Fibroblast of lung (primary cell): ENCODE measurements around the gene USH2A. TPM values are rescaled to one million over a fixed set of nuclear protein-coding genes. Genes with fewer than 3 reads are reported as not detected.
A peak's percentile ranks its signal among the peaks of the same experiment; 100 is the strongest.

Experiments
- DNase-seq, 2 donors: peaks; one replicate each; pipeline versions ENCODE4 v3.0.0 to v3.0.0-alpha.2; 2010; ENCODE audit warnings: low read depth in 2 of 2
- H2AFZ ChIP-seq: 2 replicates; pipeline ENCODE4 v1.5.1; 2012; ENCODE audit warnings: low read length, control low read depth, inconsistent platforms
- H3K27ac ChIP-seq: 2 replicates; pipeline ENCODE4 v1.5.1; 2011; ENCODE audit warnings: low read length, control low read depth; ENCODE audit not compliant: insufficient read depth
- H3K27me3 ChIP-seq: 2 replicates; pipeline ENCODE4 v1.5.1; 2011; ENCODE audit warnings: mild to moderate bottlenecking, low read length; ENCODE audit not compliant: control insufficient read depth, insufficient read depth
- H3K36me3 ChIP-seq: 2 replicates; pipeline ENCODE4 v1.5.1; 2011; ENCODE audit warnings: low read length; ENCODE audit not compliant: control insufficient read depth, insufficient read depth
- H3K4me1 ChIP-seq: 2 replicates; pipeline ENCODE4 v1.5.1; 2011; ENCODE audit warnings: low read length; ENCODE audit not compliant: control insufficient read depth, insufficient read depth; ENCODE audit errors: extremely low read depth
- H3K4me2 ChIP-seq: 2 replicates; pipeline ENCODE4 v1.5.1; 2011; ENCODE audit warnings: low read length, control low read depth; ENCODE audit not compliant: insufficient read depth; ENCODE audit errors: extremely low read depth
- H3K4me3 ChIP-seq, 4 experiments: fragments of 200-600 bp in 1 of 4; sonication (generic) in 1 of 4; replicated peaks in 1 of 4; 2 replicates each; pipeline ENCODE4 v1.5.1; 2011 to 2016; ENCODE audit warnings: low read length in 4 of 4, low read depth in 3 of 4, mild to moderate bottlenecking in 3 of 4, control low read depth in 2 of 4, inconsistent platforms in 1 of 4, mixed read lengths in 1 of 4; ENCODE audit not compliant: insufficient read depth in 1 of 4; ENCODE audit errors: control extremely low read depth in 1 of 4
- H3K79me2 ChIP-seq: 2 replicates; pipeline ENCODE4 v1.5.1; 2012; ENCODE audit warnings: mild to moderate bottlenecking, low read length, inconsistent platforms; ENCODE audit not compliant: control insufficient read depth, insufficient read depth
- H3K9ac ChIP-seq: 2 replicates; pipeline ENCODE4 v1.5.1; 2011; ENCODE audit warnings: mild to moderate bottlenecking, low read length, control low read depth; ENCODE audit not compliant: insufficient read depth
- H3K9me3 ChIP-seq: 2 replicates; pipeline ENCODE4 v1.5.1; 2012; ENCODE audit warnings: low read depth, low read length; ENCODE audit not compliant: control insufficient read depth, insufficient read depth
- H4K20me1 ChIP-seq: 2 replicates; pipeline ENCODE4 v1.5.1; 2011; ENCODE audit warnings: low read length; ENCODE audit not compliant: control insufficient read depth, insufficient read depth; ENCODE audit errors: extremely low read depth
- CTCF ChIP-seq, 2 donors: IDR thresholded peaks in 1 of 2; conservative IDR thresholded peaks in 1 of 2; 1 replicate in 1 of 2; 2 replicates in 1 of 2; pipeline ENCODE4 v1.5.1; 2011 to 2012; ENCODE audit warnings: low read length in 2 of 2, control low read depth in 1 of 2, inconsistent platforms in 1 of 2, low read depth in 1 of 2, mild to moderate bottlenecking in 1 of 2
- EZH2 ChIP-seq: IDR thresholded peaks from 2 replicates; pipeline ENCODE4 v1.5.1; 2012; ENCODE audit warnings: low read length, control low read depth, mild to moderate bottlenecking; ENCODE audit errors: missing control alignments
- polyA plus RNA-seq, 2 donors: library from polyadenylated mRNA; depleted of rRNA in 1 of 2; stranded (reverse) in 1 of 2; unstranded in 1 of 2; fragments of >200 nt; gene quantifications; 2 replicates each; pipeline ENCODE4 v1.2.1, GENCODE V29; 2011 to 2012; ENCODE audit warnings: missing spikeins in 1 of 2
- total RNA-seq: library from RNA; depleted of rRNA; stranded (reverse); fragments of >200 nt; gene quantifications from 2 replicates; pipeline ENCODE4 v1.2.1, GENCODE V29; 2014

The USH2A gene
- total and polyA plus RNA-seq, 2 donors (not counting 1 experiment from before 2014, with no cell fraction given), result under 0.01 to 0.01 TPM

- Histone ChIP-seq H3K4me3 (no peak overlapping the region), H3K4me2 (no peak overlapping the region), H3K36me3 (no peaks in the 10 kb centered on the region), H3K79me2 (no peaks in the 10 kb centered on the region), H3K9me3 (no peaks in the 10 kb centered on the region), H3K27ac (no peak overlapping the region), H3K27me3 (no peaks in the 10 kb centered on the region), H3K9ac (no peak overlapping the region), H3K4me1 (no peaks in the 10 kb centered on the region), H2AFZ (no peak overlapping the region), H4K20me1 (no peaks in the 10 kb centered on the region)
- peak; percentile 59 to 85 for DNase-seq
- TF ChIP-seq CTCF (conservative IDR thresholded peaks at IDR 0.05 in 1 of 2, IDR thresholded peaks at IDR 0.05 in 1 of 2; ENCODE audit: low read depth in 1 of 2, low read length in 2 of 2), result no peak
- TF ChIP-seq EZH2, result no peak
Measured at GRCh38 chr1:215749414-215749813, 673.8 kb downstream of the USH2A start.

- Histone ChIP-seq H2AFZ (no peak overlapping the region), H3K4me2 (no peak overlapping the region), H3K4me1 (no peaks in the 10 kb centered on the region), H3K9me3 (no peaks in the 10 kb centered on the region), H3K9ac (no peak overlapping the region), H3K27ac (no peak overlapping the region), H3K36me3 (no peaks in the 10 kb centered on the region), H3K79me2 (no peaks in the 10 kb centered on the region), H3K4me3 (no peak overlapping the region), H3K27me3 (no peaks in the 10 kb centered on the region), H4K20me1 (no peaks in the 10 kb centered on the region)
- TF ChIP-seq EZH2 (no peak), CTCF (conservative IDR thresholded peaks at IDR 0.05 in 1 of 2, IDR thresholded peaks at IDR 0.05 in 1 of 2; ENCODE audit: low read depth in 1 of 2, low read length in 2 of 2) (no peak)
- DNase-seq, result peak in 1 of 2 donors; percentile 1
Measured at GRCh38 chr1:215748431-215748830, 674.8 kb downstream of the USH2A start.

- H2AFZ ChIP-seq, result no peak overlapping the region
- H3K4me2 ChIP-seq, result no peak overlapping the region
- H3K36me3 ChIP-seq, result no peaks in the 10 kb centered on the region
- H3K27ac ChIP-seq, result no peak overlapping the region
- TF ChIP-seq CTCF (conservative IDR thresholded peaks at IDR 0.05 in 1 of 2, IDR thresholded peaks at IDR 0.05 in 1 of 2; ENCODE audit: low read depth in 1 of 2, low read length in 2 of 2) (no peak), EZH2 (no peak)
- no peaks in the 10 kb centered on the region for H3K79me2 ChIP-seq
- H3K27me3 ChIP-seq, result no peaks in the 10 kb centered on the region
- H3K9ac ChIP-seq, result no peak overlapping the region
- H3K9me3 ChIP-seq, result no peaks in the 10 kb centered on the region
- no peak overlapping the region for H3K4me3 ChIP-seq
- H4K20me1 ChIP-seq, result no peaks in the 10 kb centered on the region
- no peaks in the 10 kb centered on the region for H3K4me1 ChIP-seq
- peak in 1 of 2 donors; percentile 53 for DNase-seq
Measured at GRCh38 chr1:215744419-215744818, 678.8 kb downstream of the USH2A start.
